Ramos (cell line): Measurements from ENCODE around the gene GRIA4.

Experiments
- in situ Hi-C: fragments of 300-500 bp; cut with MboI; formaldehyde crosslinking; loops from one replicate; pipeline ENCODE4 v1.14.3; 2022; ENCODE audit warnings: low sequenced_read_pairs; ENCODE audit not compliant: unreplicated experiment

GRIA4 gene

GRCh38 chr11:105906517-105906916 lies 296.6 kb downstream of the GRIA4 start:
- in situ Hi-C loops: no loop called here

DNA sequence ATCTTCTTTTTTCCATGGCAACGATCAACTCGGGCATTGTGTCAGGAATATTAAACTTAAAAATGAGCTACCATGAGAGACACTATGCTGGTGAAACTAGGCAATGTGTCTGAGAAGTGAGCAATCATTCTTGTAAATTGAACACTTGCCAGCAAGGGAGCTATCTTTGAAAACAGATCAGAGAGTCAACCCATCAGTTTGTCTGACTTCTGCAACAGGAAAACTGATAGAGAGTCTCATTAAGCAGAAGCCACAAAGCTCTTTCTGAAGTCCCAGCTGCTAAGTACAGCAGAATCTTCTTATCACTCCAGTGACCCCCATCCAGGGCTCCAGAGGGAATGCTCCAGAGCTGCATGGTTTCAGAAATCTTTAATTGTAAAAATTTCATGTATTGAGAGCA lies 297.4 kb downstream of the GRIA4 start:
- in situ Hi-C loops: no loop called here

- in situ Hi-C loops: no loop called here
Measured at GRCh38 chr11:105910095-105910715, 300.3 kb downstream of the GRIA4 start.

DNA sequence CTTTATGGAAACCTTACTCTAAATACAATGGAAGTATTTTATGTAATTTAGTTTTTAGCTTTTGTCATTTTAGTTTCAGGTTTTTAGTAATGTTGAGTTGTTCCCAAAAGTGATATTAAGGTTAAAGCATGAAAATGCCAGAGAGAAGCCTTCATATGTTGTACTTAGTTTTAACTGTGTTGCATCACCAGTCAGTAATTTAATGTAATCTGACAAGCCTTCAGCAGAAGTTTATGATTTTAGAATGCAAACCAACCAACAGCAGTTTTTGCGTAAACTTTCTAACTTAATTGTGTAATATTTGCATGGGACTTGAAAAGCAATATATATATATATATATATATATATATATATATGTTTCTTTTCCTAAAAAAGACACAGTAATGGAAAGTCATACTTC lies 301.6 kb downstream of the GRIA4 start:
- in situ Hi-C loops: no loop called here

GRCh38 chr11:105912666-105913065 lies 302.8 kb downstream of the GRIA4 start:
- in situ Hi-C loops: no loop called here

DNA sequence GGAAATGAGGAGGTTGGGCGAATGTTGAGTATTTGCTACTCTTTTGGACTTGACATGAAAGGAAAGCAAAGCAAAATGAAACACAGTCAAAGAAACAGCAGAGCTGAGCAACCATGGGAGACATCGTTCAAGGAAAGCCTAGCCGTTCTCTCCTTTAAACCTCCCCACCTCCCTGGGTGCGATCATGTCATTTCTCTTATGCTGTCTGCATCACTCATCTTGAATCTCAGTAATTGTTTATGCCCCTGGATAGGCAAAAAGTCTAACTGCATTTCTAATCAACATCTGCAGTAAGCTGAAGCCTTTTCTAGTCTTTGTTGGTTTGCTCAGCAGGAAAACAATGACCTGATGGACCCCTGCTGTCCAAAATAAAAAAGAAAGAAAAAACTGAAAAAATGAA lies 305.1 kb downstream of the GRIA4 start:
- in situ Hi-C loops: no loop called here

DNA sequence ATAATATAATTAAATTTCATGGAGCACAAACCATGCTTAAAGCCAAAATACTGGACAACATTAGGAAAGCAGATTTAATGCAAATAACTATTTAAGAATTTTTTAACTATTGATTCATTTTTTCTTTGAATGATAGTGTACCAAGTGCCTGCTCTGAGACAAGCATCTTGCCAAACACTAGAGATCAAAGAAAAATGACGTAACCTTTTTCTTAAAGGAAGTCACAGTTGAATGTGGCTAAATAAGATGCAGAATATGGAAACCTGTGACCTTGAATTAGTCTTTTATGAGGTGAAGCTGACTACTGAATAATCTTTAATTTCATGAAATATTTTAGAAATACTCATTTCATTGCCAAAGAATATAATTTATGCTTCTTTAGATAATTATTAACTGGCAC lies 308.2 kb downstream of the GRIA4 start:
- in situ Hi-C loops: no loop called here

DNA sequence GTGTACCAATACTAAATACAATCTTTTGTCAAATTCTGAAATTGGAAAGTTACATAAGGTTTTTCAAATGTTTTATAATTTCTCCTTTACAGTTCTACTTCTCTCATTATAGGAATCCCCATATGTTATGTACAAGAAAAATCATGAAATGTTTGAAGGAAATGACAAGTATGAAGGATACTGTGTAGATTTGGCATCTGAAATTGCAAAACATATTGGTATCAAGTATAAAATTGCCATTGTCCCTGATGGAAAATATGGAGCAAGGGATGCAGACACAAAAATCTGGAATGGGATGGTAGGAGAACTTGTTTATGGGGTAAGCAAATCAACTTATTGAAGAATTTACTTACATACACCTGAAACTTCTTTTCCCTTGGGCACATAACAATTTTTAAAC lies 308.7 kb downstream of the GRIA4 start:
- in situ Hi-C loops: no loop called here

DNA sequence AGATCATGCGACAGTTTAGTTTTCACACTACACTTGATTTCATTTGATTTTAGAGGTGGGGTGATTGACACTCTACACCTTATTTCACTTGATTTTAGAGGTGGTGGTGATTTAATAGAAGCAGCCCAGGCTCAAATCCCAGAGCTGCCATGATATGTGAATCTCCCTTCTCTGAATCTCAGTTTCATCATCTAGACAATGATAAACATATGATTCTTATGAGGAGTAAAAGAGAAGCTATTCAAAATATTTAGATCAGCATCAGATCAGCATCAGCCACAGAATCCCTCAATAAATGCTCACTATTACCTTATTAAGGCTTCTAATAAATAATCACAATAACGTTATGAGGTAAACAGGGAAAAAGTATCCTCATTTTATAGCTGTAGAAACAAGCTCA lies 313.4 kb downstream of the GRIA4 start:
- in situ Hi-C loops: no loop called here

DNA sequence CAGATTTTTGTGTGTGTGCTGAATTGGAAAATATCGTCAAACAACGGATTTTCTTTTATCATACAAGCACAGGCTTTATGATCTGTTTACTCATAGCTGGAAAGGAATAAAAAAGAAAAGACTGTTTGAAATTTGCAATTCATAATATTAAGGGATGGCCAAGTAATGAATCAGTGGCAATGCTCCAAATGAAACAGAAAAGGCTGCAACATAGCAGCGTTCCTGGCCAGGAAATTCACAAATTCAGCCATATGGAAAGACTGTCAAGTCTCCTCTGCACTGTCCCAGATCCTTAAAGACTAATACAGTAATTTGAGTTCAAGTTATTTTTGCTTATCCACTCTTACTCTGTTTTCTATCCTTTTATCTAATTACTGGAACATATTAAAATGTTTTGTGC lies 313.9 kb downstream of the GRIA4 start:
- in situ Hi-C loops: no loop called here

- in situ Hi-C loops: no loop called here
Measured at GRCh38 chr11:105929084-105929955, 319.4 kb downstream of the GRIA4 start.

- in situ Hi-C loops: no loop called here
Measured at GRCh38 chr11:105933695-105934094, 323.8 kb downstream of the GRIA4 start.

DNA sequence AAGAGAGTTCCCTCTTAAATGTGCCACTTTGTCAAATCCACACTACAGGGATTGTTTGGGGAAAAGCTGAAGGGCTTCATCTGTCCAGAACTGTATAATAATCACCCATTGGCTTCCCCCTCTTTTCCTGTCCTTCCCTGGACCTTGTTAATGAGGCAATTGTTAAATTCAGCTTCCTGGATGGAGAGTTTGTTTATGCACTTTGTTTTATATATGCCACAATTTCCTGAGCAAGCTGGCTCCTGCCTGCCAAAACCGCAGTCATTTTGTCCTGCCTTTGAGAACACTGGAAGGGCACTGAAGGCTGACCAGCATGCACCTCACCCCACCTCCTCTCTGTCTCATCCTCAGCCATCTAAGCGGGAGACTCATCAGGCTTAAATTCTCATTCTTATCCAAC lies 325.9 kb downstream of the GRIA4 start:
- in situ Hi-C loops: no loop called here

GRCh38 chr11:105937331-105937730 lies 327.5 kb downstream of the GRIA4 start:
- in situ Hi-C loops: no loop called here

DNA sequence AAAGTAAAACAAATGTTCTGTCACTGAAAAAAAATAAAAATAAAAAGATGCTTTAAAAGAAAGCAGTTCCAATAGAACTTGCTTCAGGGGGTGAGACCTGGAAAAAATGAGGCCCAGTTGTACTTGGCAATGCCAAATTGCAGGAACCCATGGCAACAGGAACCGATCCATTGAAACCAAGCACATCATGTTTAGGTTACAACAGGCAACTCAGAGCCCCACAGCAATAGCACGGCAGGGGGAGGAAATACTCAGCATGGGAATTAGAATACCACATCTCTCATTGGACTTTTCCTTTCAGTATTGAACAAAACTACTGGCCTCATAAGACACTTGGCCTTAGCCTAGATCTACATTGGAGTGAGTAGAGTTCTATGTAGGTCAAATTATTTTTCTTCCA lies 327.9 kb downstream of the GRIA4 start:
- in situ Hi-C loops: no loop called here

DNA sequence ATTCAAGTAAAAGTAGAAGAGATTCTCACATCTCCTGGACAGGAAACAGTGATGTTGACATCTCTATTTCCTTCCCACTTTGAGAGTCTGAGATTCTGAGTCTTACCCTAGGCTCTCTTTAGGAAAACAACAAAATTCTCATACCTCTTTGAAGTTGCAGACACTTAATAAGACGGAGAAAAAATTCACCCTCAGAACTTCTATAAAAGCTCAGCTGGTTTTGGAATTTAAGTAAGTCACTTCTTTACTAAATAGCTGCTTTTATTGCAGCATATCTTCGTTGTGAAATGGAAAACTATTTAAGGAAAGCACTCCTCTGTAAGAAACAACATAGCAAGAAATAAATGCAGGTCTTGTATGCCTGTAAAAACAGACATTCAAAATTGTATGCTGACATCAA lies 333.0 kb downstream of the GRIA4 start:
- in situ Hi-C loops: no loop called here

DNA sequence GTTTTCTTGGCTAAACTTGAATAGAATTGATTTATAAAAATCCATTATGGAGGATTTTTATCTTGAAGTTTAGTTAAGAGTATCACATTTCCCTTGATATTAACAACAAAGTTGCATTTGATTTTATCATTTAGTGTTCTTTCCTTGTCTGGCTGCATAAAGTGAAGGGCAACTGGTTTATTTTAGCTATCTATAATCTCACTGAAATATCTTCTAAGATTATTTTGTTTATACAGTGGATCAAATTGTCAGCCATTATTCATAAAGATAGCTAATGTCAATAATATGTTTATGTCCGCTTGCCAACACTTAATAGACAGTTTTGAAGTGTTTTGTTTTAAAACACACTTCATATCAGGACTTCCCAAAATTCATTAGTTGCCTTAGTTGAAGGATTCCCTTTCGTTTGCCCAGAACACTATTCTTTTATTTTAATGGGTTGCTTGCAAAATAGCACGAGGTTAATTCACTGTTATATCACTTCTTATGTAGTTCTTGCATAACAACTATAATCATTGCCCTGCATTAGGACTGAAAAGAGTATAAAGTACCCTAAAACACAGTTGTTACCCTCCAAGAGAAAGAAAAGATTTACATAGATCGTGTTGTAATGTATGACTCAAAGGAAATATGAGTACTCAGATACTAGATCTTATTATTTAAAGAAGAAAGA lies 339.2 kb downstream of the GRIA4 start:
- in situ Hi-C loops: no loop called here

DNA sequence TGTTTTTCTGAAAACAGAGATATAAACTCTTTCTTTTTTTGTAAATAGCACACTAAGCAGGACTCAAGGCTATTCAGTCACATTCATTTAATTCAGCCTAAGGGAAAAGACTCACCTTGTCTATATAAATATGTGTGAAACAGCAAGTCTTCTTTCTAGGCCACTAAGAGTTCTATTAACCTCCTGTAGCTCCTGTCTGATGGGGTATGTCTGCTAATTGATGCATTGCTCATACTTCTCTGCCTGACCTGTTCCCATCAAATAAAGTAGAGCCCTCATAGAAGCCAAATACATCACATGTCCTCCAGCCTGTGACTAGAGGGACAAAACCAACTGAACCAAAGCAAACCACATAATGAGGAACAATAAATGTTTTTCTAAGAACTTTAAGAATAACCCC lies 344.0 kb downstream of the GRIA4 start:
- in situ Hi-C loops: no loop called here

GRCh38 chr11:105960252-105961245 lies 350.7 kb downstream of the GRIA4 start:
- in situ Hi-C loops: no loop called here

DNA sequence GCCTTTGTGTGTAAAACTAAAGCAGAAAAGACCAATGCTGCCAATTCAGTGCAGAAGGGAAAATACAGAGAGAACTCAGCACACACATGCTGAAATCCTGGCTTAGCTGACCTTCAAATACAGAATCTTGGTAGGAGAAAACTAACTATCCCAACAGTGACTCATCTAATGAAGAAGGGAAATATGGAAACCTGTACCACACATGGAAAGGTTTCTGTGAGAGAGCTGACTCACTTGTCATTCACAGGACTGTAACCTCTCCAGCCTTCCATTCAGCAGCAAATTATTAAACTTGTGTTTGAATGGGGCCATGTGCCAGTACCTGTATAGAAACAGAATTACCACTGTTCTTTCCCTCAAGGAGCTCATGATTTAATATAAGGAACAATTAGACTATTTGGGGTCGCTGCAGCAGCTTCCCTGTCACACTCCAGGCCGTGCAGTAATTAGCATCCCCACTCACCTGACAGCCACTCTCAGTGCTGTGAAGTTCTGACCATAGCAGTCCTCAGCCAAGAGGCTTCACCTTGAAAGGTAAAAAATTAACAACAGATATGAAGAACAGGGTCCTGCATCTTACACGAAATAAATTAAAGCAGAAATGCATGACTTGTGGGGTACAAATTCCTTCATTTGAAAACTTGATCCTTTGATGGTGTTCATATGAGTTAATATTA lies 358.3 kb downstream of the GRIA4 start:
- in situ Hi-C loops: no loop called here
